ENCODE measurements around the gene TCIRG1. TPM values are rescaled to one million over a fixed set of nuclear protein-coding genes. Genes with fewer than 3 reads are reported as not detected.

TCIRG1 gene
- total RNA-seq, 2 donors from 2014 or later = 80.8 to 105 TPM

DNA sequence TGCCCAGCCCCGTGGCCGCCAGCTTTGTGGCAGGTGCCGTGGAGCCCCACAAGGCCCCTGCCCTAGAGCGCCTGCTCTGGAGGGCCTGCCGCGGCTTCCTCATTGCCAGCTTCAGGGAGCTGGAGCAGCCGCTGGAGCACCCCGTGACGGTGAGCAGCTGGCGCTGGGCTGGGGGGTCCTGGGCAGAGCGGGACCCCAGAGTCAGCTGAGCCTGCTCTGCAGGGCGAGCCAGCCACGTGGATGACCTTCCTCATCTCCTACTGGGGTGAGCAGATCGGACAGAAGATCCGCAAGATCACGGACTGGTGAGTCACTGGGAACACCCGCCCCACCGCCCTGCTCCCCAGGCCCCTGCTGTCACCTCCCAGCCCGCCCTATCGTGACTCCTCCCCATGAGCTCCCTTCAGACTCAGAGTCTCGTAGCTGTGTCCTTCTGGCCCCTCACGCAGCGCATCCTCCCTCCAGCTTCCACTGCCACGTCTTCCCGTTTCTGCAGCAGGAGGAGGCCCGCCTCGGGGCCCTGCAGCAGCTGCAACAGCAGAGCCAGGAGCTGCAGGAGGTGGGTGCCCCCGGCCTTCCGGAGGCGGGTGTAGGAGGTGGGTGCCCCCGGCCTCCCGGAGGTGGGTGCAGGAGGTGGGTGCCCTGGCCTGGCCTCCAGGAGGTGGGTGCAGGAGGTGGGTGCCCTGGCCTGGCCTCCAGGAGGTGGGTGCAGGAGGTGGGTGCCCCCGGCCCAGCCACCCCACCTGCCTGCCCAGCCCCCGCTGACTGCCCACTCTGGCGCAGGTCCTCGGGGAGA lies 4.7 kb downstream of the TCIRG1 start:
- intact Hi-C loops (cut with DNase I) = no loop called here
- no peak for DNase-seq (ENCODE audit: low spot score)

GRCh38 chr11:68044145-68044813 lies 5.5 kb downstream of the TCIRG1 start:
- intact Hi-C loops (cut with DNase I) = no loop called here
- no peak for DNase-seq (ENCODE audit: low spot score)

DNA sequence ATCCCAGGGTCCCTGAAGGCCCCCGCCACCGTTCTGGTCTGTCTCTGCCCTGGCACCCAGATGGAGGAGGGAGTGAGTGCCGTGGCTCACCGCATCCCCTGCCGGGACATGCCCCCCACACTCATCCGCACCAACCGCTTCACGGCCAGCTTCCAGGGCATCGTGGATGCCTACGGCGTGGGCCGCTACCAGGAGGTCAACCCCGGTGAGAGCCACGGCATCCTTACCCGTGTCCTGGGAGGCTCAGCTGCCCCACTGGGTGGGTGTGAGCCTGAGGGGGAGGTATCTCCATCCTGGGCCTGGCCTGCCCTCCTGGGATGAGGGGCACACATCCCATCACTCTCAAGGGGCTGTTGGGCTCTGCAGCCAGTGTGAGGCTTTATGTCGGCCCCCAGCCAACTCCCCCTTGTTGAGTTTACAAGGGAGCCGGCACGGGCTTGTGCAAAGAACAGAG lies 6.1 kb downstream of the TCIRG1 start:
- DNase-seq (ENCODE audit: low spot score) = no peak

DNA sequence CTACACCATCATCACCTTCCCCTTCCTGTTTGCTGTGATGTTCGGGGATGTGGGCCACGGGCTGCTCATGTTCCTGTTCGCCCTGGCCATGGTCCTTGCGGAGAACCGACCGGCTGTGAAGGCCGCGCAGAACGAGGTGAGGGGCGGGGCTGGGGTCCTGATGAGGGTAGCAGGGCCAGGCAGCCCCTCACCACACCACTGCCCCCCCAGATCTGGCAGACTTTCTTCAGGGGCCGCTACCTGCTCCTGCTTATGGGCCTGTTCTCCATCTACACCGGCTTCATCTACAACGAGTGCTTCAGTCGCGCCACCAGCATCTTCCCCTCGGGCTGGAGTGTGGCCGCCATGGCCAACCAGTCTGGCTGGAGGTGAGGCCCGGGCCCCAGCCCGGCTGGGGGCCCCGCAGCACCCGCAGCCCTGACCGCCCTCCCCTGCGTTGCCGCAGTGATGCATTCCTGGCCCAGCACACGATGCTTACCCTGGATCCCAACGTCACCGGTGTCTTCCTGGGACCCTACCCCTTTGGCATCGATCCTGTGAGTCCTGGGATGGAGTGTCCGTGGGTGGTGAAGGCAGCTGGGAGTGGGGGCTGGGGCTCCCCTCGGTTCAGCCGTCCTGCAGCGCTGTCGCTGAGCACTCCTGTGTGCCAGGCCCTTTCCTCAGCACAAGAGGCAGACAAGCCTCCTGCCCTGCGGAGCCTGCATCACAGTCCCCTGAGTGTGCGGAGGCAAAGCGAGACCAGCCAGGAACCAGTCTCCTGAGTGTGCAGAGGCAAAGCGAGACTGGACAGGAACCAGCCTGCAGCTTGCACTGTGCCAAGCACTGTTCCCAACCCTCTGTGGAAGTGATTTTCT lies 8.8 kb downstream of the TCIRG1 start:
- intact Hi-C loops (cut with DNase I) = no loop called here
- no peak for DNase-seq (ENCODE audit: low spot score)

More for the DNA sequence above, 6.1 kb downstream of the TCIRG1 start:
- intact Hi-C loops (cut with DNase I) = no loop called here

GRCh38 chr11:68048681-68049508 lies 10.1 kb downstream of the TCIRG1 start:
- no peak for DNase-seq (ENCODE audit: low spot score)
- intact Hi-C loops (cut with DNase I) = no loop called here

GRCh38 chr11:68049509-68050370 lies 10.9 kb downstream of the TCIRG1 start:
- no peak for DNase-seq (ENCODE audit: low spot score)
- intact Hi-C loops (cut with DNase I) = no loop called here

GRCh38 chr11:68050371-68050841 lies 11.6 kb downstream of the TCIRG1 start:
- no peak for DNase-seq (ENCODE audit: low spot score)
- intact Hi-C loops (cut with DNase I) = no loop called here

DNA sequence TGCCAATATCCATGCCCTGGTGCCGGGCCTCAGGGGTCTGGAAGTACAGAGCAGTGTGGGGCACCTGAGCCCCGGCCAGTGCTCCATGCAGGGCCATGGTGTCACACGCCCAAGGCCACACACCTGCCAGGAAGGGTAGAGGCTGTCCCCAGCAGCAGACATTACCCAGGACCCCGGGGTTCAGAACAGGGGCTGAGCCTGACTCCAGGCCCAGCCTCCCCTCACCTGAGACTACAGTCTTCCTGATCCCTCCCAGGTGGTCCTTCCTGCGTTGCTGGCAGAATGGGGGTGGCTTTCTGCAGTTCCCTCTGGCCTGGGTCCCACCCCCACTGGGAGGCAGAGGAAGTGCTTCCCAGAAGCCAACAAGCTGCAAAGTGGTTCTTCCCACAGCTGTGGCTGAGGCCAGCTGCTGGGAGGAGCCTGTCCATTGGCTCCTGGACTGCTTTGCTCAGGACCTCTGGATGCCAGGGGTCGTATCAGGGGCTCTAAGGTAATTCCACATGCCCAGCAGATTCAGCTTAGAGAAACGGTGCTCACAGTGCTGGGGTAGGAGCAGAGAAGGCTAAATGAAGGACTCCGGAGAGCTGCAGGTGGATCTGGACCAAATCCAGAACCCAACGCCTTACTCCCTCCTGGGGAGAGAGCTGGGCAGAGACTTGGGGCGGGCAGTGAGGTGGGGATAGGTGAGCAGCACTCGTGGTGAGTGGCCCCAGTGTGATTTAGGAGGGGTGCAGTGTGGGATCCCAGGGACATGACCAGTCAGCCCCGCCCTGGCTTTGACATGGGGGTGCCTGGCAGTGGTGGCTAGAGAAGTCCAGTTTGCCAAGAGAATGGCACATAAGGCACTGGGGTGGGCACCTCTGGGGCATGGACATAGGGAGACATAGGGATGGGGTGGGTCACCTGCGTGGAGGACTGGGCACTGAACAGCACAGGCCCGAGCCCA lies 12.6 kb downstream of the TCIRG1 start:
- intact Hi-C loops (cut with DNase I) = no loop called here
- peak; percentile 73 for DNase-seq (ENCODE audit: low spot score)

- intact Hi-C loops (cut with DNase I) = no loop called here
- DNase-seq (ENCODE audit: low spot score) = peak; percentile 9
Observed at GRCh38 chr11:68052137-68052873, 13.5 kb downstream of the TCIRG1 start.

DNA sequence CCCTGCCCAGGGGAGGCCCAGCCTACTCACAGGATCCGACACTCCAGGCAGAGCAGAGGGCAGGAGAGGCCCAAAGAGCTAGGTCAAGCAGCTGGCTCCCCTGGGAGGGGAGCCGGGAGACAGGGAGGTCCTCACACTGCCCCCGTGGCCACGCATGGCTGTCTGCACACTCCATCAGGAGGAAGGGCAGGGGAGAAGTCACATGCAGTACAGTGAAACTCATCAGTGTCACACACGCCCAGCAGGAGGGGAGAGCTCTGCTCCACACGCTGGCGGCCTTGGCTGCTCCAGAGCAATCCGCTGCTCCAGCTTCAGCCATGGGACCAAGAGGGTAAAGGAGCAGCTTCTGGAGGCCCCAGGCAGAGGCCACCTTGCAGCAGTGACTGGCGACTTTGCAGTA lies 14.3 kb downstream of the TCIRG1 start:
- intact Hi-C loops (cut with DNase I) = no loop called here

GRCh38 chr11:68053981-68054812 lies 15.4 kb downstream of the TCIRG1 start:
- intact Hi-C loops (cut with DNase I) = no loop called here
- DNase-seq (ENCODE audit: low spot score) = peak; percentile 54

More for the DNA sequence above, 14.3 kb downstream of the TCIRG1 start:
- peak; percentile 58 for DNase-seq (ENCODE audit: low spot score)

GRCh38 chr11:68056317-68057285 lies 17.8 kb downstream of the TCIRG1 start:
- intact Hi-C loops (cut with DNase I) = no loop called here
- DNase-seq (ENCODE audit: low spot score) = no peak

GRCh38 chr11:68057807-68058206 lies 19.0 kb downstream of the TCIRG1 start:
- intact Hi-C loops (cut with DNase I) = no loop called here
- DNase-seq (ENCODE audit: low spot score) = peak; percentile 17

DNA sequence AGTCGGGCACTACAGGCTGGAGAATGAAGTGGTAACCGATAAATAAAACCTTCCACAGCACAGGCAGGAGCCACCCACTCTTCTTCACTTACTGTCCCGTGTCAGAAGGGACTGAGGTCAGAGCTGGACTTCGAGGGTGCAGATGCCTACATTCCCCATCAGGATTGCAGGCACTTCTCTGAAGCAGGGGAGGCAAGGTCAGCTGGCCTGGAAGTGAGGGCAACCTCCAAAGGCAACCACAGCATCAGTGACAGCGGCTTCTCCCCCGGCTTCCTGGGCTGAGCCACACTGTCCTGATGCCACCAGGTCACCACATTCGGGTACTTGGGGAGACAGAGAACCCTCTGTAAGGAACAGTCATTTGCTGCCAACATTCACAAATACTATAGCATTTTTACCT lies 22.7 kb downstream of the TCIRG1 start:
- peak; percentile 40 for DNase-seq (ENCODE audit: low spot score)
- intact Hi-C loops (cut with DNase I) = no loop called here

Data from posterior vena cava (tissue), 2 donors.